ENCODE measurements around the gene SERPINE2. TPM values are rescaled to one million over a fixed set of nuclear protein-coding genes. Genes with fewer than 3 reads are reported as not detected.
"Not testable (repeated sequence)": the region's sequence is repeated elsewhere in the genome, so short reads cannot be mapped to it uniquely, and the experiment has no call there.

The SERPINE2 gene
- total and polyA plus RNA-seq, 9 donors = 42.5 to 264 (median 101) TPM

- Histone ChIP-seq H3K27ac (no peak overlapping the region), H3K36me3 (no peaks in the 10 kb centered on the region), H3K9me3 (no peaks in the 10 kb centered on the region), H3K4me3 (no peak overlapping the region), H3K27me3 (no peaks in the 10 kb centered on the region), H3K4me1 (ENCODE audit: insufficient read depth) (peaks cover 5% of the 10 kb centered on the region)
- intact Hi-C loops (cut with DNase I) = no loop called here
- TF ChIP-seq, protein P1, sequence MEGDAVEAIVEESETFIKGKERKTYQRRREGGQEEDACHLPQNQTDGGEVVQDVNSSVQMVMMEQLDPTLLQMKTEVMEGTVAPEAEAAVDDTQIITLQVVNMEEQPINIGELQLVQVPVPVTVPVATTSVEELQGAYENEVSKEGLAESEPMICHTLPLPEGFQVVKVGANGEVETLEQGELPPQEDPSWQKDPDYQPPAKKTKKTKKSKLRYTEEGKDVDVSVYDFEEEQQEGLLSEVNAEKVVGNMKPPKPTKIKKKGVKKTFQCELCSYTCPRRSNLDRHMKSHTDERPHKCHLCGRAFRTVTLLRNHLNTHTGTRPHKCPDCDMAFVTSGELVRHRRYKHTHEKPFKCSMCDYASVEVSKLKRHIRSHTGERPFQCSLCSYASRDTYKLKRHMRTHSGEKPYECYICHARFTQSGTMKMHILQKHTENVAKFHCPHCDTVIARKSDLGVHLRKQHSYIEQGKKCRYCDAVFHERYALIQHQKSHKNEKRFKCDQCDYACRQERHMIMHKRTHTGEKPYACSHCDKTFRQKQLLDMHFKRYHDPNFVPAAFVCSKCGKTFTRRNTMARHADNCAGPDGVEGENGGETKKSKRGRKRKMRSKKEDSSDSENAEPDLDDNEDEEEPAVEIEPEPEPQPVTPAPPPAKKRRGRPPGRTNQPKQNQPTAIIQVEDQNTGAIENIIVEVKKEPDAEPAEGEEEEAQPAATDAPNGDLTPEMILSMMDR (IDR thresholded peaks at IDR 0.05) = no peak
- no peak for TF ChIP-seq POLR2A (IDR thresholded peaks at IDR 0.05)
- TF ChIP-seq EP300 (IDR thresholded peaks at IDR 0.05) = no peak
- 74 to 88% (median 83%) methylated on average over 1 of the region's 1 CpG for WGBS, 3 donors
- DNase-seq = no peak
These were observed 27.2 kb downstream of the SERPINE2 start for GRCh38 chr2:224011837-224012236.

DNA sequence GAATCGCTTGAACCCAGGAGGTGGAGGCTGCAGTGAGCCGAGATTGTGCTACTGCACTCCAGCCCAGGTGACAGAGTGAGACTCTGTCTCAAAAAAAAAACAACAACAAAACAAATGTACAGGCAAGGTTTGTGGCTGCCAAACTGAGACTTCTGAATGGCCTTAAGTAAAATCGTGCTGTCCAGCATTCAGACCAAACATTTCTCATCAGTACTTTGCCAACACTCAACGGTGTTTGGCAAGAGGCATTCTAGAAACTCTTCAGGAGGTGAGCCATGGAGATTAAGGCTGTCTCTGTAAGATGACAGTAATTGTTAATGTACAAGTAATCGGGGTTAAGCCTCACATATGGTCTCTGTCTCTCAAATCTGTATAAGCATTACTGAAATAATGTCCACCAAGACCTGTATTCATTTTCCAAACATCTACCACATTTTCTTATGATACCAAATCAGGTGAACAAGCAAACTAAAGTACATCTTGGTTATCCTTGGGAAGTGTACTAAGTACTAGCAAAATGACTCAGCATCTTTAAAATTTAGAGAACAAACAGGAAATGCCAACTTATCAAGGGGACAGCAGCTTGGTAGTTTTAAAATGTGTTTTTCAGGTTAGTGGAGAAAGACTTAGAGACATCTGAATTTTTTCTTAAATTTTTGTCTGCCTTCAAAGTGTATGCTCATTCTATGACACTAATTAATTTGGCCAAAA is 29.3 kb downstream of the SERPINE2 start:
- no peaks in the 10 kb centered on the region for H3K9me3 ChIP-seq
- no peak overlapping the region for H3K4me3 ChIP-seq
- WGBS, 3 donors = 57 to 66% (median 60%) methylated on average over 5 of the region's 5 CpGs
- no peak for TF ChIP-seq POLR2A (IDR thresholded peaks at IDR 0.05)
- TF ChIP-seq, protein P1 (IDR thresholded peaks at IDR 0.05) = no peak
- no peak for TF ChIP-seq EP300 (IDR thresholded peaks at IDR 0.05)
- no peaks in the 10 kb centered on the region for H3K36me3 ChIP-seq
- peaks cover 3% of the 10 kb centered on the region for H3K4me1 ChIP-seq (ENCODE audit: insufficient read depth)
- DNase-seq = no peak
- intact Hi-C loops (cut with DNase I) = no loop called here
- H3K27me3 ChIP-seq = no peaks in the 10 kb centered on the region
- no peak overlapping the region for H3K27ac ChIP-seq

DNA sequence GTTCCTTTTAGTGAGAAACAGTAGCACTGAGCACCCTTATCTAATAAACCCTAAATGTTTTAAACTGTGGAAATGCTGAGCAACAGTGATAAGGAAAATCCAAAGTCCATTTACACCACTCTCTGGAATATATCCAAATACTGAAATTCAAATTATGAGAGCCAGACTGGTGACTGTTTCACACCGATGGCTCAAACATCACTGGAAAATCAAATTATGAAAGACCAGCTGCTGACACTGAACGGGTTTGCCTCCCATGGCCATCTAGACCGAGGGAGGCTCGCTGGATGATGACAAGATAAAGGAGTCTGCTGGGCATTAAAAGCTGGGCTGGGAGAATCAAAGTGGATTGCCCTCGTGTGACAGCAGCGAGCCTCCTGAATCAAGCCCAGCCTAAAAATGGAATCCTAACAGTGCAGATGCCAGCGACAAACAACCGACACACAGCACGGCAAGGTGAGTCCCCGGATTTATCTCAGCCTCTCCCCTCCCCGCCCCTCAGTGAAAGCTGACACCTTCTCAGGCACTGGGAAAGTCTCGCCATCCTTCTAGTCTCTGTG is 30.3 kb downstream of the SERPINE2 start:
- Histone ChIP-seq H3K27ac (no peak overlapping the region), H3K4me3 (no peak overlapping the region)

DNA sequence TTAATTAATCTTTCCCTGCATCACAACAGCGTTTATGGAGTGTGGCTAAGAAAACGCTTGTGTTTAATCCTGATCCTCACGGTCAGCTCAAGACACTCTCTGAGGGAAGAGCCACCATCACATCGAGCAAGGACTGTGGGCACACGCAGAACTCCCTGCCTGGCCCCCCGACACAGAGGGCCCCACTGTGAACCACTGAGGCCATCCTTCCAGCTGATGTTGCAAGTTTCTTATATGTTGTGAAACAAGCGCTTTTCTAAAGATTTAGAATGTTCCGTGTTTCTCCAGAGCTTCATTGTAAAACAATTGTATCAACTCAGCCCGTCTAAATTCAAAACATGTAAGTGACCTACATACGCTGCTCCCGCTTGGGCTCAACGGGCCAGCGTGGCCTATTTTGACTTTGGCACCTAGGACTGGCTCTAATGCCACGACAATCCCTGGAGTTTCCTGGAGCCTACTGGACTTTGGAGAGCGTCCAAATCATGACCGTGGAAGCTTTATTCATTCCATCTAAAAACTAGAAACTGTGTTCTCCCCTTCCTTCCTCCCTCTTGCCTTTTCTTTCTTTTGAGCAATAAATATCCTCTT is 34.9 kb downstream of the SERPINE2 start:
- no peaks in the 10 kb centered on the region for H3K9me3 ChIP-seq
- no peak overlapping the region for H3K4me3 ChIP-seq
- intact Hi-C loops (cut with DNase I) = no loop called here
- H3K27ac ChIP-seq = no peak overlapping the region
- no peak for TF ChIP-seq EP300 (IDR thresholded peaks at IDR 0.05)
- TF ChIP-seq, protein P1 (IDR thresholded peaks at IDR 0.05) = no peak
- TF ChIP-seq POLR2A (IDR thresholded peaks at IDR 0.05) = no peak
- H3K36me3 ChIP-seq = no peaks in the 10 kb centered on the region
- no peak for DNase-seq
- 75 to 79% (median 75%) methylated on average over 16 of the region's 16 CpGs for WGBS, 3 donors
- no peaks in the 10 kb centered on the region for H3K27me3 ChIP-seq
- no peaks in the 10 kb centered on the region for H3K4me1 ChIP-seq (ENCODE audit: insufficient read depth)

More for the DNA sequence above, 30.3 kb downstream of the SERPINE2 start:
- WGBS, 3 donors = 75 to 83% (median 78%) methylated on average over 12 of the region's 12 CpGs
- TF ChIP-seq, protein P1 (IDR thresholded peaks at IDR 0.05) = no peak
- TF ChIP-seq EP300 (IDR thresholded peaks at IDR 0.05) = no peak
- TF ChIP-seq POLR2A (IDR thresholded peaks at IDR 0.05) = no peak
- Histone ChIP-seq H3K9me3 (no peaks in the 10 kb centered on the region), H3K27me3 (no peaks in the 10 kb centered on the region), H3K36me3 (no peaks in the 10 kb centered on the region), H3K4me1 (ENCODE audit: insufficient read depth) (peaks cover 3% of the 10 kb centered on the region)
- no peak for DNase-seq
- intact Hi-C loops (cut with DNase I) = no loop called here

- H3K27me3 ChIP-seq; H3K9me3 ChIP-seq; H3K4me3 ChIP-seq; DNase-seq; intact Hi-C loops (cut with DNase I); H3K27ac ChIP-seq; H3K36me3 ChIP-seq; H3K4me1 ChIP-seq (ENCODE audit: insufficient read depth): not testable (repeated sequence)
- 92 to 93% (median 92%) methylated on average over 5 of the region's 5 CpGs for WGBS, 3 donors
These were observed 38.4 kb downstream of the SERPINE2 start for GRCh38 chr2:224000662-224001061.

All from ovary (tissue), 9 donors.